G401 (cell line): ENCODE measurements around the gene GRID2. TPM values are rescaled to one million over a fixed set of nuclear protein-coding genes. Genes with fewer than 3 reads are reported as not detected.
A peak's percentile ranks its signal among the peaks of the same experiment; 100 is the strongest.

Source experiments
- DNase-seq: peaks from one replicate; pipeline ENCODE4 v3.0.0-alpha.2; 2015; ENCODE audit warnings: low spot score
- in situ Hi-C: cut with HindIII; loops from 2 replicates; pipeline ENCODE4 v1.10.0; 2016; ENCODE audit warnings: low sequenced_read_pairs, mixed read lengths
- total RNA-seq: library from RNA; depleted of rRNA; stranded (reverse); fragments of >200 nt; shearing (Covaris generic); gene quantifications from 2 replicates; pipeline ENCODE4 v1.2.3, GENCODE V29; 2014

GRID2 gene
- total RNA-seq, 1 experiment from 2014 or later, result not detected

DNA sequence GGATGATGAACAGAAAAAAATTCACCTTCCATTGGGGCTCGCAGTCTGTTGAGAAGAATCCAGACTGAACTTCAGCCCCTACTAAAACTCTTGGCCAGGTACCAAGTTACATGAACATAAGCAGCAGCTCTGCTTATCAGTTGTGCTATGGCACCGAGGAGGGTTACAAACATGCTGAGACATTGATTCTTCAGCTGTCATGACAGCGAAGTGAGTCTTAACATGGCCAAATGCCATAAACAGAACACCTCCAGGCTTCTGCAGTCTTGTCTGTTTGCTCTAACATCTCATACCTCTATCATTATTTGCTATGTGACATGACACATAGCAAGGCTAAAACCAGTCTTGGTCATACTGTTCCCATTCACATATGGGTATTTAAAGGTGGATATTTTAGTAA lies 521.5 kb downstream of the GRID2 start:
- in situ Hi-C loops, result no loop called here
- DNase-seq, result peak; percentile 59

DNA sequence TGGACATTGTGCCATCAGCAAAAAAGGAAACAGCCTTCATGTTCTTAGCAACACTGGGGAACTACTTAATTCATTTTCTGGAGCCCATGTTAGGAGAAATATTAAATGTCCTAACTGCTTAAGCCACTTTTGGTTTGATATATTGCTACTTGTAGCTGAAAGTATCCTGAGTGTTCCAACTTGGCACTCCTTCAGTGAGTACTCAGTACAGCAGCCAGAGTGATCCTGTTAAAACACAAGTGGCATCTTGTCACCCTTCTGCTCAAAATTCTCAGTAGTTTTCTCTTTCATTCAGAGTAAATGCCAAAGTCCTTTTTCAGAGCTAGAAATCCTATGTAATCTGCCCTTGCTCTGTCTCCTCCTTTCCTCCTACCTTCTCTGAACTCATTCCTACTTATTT lies 522.0 kb downstream of the GRID2 start:
- DNase-seq, result peak; percentile 79
- in situ Hi-C loops, result no loop called here

DNA sequence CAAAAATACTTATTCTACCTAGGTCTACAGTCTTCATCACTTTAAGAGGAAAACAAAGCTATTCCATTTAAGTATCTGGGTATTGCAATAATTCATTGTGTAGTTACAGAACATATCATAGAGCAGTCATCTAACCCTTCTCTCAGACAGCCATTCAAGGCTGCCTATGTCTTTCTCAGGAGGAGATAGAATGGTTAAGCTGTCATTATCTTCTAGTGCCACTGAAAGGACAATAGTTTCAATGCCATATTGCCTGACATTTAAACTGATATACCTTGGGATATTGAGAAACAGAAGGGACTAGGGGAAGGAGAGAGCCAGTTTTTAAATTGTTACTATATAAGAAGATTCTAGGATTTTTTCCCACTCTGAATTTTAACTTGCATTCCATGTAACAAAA lies 527.0 kb downstream of the GRID2 start:
- DNase-seq, result no peak
- in situ Hi-C loops, result no loop called here

DNA sequence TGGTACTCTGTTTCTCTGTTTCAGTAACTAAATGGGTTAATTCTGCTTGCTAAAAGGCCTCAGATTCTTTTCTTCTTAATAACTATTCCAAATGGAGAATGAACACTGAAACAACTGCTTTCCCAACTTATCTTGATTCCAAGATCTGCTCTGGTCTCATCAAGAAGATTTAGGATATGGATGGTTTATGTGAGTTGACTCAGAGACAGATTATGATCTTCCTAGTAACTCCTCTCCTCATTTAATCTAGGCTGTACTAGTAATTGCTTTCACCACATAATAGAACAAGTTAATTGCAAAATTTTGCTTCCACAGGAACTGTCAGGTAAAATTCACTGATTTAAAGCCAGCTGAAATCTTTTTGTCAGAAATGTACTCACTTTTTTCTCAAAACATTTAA lies 537.1 kb downstream of the GRID2 start:
- in situ Hi-C loops, result no loop called here
- DNase-seq, result no peak

DNA sequence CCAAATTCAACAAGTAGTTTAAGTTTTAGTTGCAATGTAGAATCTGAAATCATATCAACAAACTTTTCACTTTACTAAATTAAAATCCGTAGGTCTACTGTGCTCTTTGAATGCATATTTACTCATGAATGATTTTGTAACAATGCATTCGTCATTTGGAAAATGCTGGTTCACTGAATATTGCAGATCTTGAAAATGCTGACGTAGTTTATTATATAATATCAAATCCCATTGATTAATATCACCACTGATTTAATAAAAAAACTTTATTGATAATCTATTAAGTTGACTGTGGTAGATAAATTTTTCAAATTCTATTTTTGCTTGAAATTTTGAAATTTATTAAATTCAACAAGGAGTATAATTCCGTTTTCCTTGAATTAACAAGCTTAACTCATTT lies 540.0 kb downstream of the GRID2 start:
- in situ Hi-C loops, result no loop called here
- DNase-seq, result no peak

DNA sequence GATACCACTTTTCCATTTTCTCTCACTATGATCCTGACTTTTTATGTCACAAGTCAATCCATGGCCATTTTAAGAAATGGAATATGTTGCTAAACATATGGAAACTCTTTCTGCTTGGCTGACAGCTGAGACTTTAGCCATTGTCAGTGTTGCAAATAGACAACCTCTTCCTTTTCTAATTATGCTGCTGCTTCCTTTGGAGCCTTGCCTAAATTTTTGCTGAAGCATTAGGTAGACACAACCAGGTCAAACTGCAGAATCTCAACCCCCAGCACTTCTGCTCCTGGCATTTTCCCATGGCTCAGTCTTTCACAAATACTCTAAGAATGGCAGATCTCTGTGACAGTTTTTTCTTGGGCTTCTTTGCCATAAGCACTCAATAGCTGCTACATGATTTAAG lies 543.3 kb downstream of the GRID2 start:
- DNase-seq, result peak; percentile 93
- in situ Hi-C loops, result no loop called here

DNA sequence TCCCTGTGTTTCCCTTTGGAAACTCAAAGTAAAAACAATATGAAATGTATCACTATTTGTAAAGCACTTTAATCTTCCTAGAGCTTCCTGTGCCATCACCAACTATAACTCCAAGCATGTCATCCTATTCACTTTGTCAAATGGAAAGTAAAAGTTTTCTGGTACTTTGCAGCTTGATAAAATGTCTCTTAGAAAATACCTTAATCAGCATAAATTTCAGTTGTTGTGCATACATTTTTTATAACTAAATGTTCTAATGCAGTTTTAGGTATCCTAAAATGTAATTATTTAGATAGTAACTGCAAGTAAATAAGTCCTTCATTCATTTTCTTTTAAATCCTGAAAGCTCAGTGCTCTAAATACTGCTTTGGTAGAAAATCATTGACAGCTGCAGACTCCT lies 558.7 kb downstream of the GRID2 start:
- in situ Hi-C loops, result no loop called here
- no peak for DNase-seq

DNA sequence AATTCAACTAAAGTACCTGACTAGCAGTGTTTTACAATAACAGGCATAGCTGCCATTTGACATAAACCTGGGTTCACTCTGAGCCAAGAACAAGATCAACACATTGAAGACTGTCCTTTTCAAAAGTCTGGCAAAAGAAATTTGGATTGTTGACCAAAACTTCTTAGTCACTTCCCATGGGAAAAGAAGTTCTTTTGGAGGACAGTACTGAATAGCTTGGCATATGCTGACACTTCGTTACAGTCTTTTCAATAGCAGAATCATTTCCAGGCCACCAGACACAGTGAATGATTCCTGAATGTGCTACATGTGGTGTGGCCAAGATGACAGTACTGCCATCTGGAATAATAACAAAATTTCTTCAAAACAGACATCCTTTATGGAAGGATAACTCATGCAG lies 560.3 kb downstream of the GRID2 start:
- peak; percentile 86 for DNase-seq
- in situ Hi-C loops, result no loop called here

DNA sequence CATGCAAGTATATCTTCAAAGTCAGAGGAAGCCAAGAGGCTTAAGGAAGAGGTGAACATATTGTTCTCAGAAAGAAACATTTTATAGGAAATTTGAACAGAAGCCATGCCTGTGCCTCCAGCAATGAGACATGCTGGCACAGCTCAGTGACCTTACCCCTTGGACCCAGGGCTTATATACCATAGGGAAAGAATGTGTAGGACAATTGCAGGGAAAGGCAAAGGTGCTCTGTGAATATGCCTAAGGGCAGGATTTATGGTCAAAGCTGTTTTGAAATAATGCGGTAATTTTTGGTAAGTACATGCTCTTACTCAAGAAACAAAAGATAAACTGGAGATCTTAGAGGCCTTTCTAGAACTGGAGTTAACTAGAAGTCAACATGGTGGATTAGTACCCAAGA lies 568.8 kb downstream of the GRID2 start:
- in situ Hi-C loops, result no loop called here
- no peak for DNase-seq

DNA sequence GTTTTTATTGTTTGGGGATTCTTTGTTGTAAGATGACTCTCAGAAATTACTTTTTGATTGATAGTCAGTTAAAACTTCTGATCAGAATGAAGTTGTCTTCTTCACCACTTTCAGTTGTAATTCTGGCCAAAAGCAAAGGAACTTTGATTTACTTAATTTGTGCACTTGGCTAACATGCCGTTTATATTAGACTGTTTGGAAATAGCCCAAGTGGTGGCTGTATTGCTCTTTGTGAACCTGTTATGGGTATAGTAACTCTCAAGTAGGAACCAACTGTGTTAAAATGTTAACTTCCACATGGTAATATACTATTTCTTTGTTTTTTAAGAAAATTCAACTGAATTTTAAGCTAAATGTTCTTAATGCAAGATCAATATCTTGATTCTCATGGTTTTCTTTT lies 581.9 kb downstream of the GRID2 start:
- in situ Hi-C loops, result no loop called here
- no peak for DNase-seq

DNA sequence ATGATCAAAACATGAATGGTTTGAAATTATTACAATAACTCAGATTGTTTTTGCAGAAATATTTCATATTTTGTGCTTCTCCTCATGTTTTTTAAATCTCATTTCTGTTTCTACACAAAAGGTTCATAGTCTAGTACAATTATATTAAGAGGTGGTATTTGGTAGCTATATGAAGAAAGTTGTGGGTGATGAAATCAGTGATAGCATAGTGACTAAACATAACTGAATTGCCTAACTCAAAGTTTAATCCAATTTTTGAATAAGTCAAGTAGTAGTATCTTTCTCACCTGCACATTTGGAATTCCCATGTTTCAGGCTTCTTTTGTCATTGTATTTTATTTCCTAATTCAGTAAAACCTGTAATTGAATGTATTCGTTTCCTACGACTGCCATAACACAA lies 648.7 kb downstream of the GRID2 start:
- in situ Hi-C loops, result no loop called here
- no peak for DNase-seq

DNA sequence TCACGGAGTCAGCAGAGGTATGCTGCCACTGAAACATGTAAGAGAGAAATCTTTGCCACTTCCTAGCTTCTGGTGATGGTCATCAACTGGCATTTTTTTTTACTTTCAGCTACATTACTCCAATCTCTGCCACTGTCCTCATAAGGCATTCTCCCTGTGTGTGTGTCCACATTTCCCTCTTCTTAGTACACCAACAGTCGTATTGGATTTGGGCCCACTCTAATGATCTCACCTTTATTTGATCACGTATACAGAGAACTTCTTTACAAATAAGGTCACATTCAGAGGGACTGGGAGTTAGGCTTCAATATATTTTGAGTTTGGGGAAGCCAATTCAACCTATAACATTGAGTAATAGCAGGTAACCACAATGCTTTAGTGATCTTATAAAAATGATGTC lies 649.1 kb downstream of the GRID2 start:
- in situ Hi-C loops, result no loop called here
- no peak for DNase-seq

DNA sequence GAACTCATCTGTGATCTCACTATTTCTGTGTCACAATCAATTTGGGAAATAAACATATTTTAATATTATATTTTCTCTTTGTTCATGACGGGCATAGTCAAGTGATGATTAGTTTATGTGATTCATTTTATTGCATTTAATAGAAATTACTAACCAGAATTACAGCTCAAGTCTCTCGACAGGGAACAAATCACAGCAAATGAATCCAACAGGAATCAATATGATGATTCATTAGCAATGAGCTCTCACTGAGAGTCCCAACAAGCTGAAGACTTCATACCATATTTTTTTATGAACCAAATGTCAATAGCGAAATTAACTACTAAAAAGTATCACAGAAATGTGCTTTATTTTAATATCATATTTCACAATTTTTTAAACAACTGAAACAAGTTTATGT lies 649.7 kb downstream of the GRID2 start:
- DNase-seq, result no peak
- in situ Hi-C loops, result no loop called here

DNA sequence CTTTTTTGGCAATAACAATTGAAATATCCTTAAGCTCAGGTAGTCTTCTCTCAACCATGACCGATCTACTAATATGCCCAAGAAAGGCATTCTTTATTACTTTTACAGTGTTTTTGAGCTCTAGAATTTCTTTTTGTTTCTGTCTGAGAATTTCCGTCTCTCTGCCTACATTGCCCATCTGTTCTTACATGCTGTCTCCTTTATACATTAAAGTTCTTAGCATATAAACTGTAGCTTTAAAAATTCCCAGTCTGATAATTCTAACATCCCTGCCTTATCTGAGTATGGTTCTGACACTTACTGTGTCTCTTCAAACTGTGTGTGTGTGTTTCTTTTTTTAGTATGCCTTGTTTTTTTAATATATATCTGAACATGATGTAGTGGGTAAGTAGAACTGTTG lies 658.1 kb downstream of the GRID2 start:
- in situ Hi-C loops, result no loop called here
- no peak for DNase-seq

DNA sequence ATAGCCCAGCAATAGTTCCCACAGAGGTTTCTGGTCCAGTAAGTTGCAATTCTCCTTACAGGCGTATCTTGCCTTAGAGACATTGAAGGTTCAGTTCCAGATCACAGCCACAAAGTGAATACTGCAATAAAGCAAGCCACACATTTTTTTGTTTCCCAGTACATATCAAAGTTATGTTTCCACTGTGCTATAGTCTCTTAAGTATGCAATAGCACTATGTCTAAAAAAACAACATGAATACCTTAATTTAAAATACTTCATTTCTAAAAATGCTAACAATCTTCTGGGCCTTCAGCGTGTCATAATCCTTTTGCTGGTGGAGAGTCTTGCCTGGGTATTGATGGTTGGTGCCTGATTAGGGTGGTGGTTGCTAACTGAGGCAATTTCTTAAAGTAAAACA lies 659.1 kb downstream of the GRID2 start:
- DNase-seq, result no peak

DNA sequence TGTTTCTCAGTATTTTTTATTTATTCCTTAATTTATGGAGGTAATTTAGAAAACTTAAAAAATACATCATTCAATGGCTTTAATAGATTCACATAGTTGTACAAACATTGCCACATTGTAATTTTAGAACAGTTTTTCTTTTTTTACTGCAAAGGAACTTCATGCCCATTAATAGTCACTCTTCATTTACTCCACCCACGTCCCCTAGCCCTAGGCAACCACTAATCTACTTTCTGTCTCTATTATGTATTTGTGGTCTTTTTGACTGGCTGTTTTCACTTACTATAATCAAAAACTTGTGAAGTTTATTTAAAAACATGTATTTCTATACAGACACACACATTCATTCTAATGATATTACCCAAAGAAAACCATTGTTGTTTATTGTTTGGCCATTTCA lies 664.8 kb downstream of the GRID2 start:
- in situ Hi-C loops, result no loop called here
- no peak for DNase-seq

More for the DNA sequence above, 659.1 kb downstream of the GRID2 start:
- in situ Hi-C loops, result no loop called here

DNA sequence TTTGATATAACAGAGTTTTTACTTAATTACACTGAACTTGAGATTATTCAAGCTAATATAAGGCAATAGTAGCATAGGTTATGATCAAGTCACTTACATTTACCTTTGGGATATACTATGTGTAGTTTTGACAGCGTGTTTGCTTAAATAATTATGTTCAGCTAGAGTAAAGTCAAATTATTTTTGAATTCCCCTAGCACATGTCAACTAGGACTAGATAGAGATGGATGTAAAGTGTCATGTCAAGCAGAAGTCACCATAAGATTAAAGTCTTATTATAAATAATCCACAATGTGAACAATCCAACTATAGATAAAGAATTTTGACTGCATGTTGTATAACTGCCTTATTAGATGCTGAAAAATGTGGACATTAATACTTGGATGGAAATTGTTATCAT lies 665.2 kb downstream of the GRID2 start:
- no peak for DNase-seq
- in situ Hi-C loops, result no loop called here

DNA sequence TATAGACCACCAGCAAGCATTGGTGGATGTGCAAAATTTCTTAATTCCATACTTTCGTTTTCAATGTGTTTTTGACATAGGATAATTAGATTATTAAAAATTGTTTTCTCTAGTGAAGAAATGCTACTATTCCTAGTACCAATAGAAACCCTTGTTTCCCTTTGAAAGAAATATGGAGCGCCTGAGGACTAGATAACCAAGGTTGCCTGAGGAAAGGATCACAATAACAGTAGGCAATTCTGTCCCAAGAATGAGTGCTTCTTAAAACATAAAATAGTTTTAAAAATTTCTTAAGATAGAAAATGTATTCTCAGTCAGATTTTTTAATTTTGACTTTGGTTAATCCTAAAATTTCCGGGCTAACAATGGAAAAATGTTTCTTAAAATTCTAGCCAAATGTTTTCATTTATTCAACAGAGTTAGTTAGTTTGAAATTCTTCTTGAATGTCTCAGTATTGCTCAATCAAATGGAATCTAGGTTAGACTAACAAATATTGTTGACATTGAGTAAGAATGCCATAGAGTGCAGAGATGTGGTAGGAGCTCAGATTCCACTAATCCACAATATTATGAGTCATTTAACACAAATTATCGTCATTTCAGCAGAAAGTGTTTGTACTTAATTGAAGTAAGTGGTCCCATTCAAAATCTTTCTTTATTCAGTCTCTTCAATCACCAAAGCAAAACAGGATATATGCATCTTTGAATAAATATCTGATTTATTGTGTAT lies 666.0 kb downstream of the GRID2 start:
- no peak for DNase-seq
- in situ Hi-C loops, result no loop called here

DNA sequence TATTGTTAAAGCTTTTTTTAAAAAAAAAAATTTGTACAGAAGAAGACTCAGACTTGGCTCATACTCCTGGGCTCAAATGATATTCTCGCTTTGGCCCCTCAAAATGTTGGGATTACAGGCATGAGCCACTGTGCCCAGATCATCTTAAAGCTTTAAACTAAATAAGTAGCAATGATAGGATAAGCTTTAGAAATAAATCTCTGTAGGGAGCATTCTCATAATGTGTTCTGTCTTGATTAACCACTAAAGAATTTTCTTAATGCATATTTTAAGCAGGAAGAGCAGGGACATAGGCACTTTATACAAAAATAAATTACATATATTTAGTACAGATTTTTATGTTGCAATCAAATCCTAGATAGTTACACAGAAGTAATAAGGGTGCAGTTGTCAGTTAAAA lies 667.2 kb downstream of the GRID2 start:
- in situ Hi-C loops, result no loop called here
- DNase-seq, result no peak

DNA sequence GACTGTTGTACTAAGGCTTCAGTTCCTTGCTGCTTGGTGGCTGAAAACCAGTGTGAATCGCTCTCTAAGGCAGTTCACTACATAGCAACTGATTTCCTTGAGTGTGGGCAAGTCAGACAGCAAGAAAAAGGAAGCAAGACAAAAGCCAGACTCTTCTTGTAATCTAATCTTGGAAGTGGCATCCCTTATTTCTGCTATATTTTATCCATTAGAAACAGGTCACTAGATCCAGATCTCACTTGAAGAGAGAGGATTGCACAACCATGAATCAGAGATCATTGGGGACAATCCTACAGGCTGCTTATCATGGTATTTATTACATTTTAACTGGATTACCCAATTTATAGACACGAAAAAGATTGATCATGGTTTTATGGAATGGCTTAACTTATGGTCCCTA lies 684.5 kb downstream of the GRID2 start:
- DNase-seq, result no peak
- in situ Hi-C loops, result no loop called here

DNA sequence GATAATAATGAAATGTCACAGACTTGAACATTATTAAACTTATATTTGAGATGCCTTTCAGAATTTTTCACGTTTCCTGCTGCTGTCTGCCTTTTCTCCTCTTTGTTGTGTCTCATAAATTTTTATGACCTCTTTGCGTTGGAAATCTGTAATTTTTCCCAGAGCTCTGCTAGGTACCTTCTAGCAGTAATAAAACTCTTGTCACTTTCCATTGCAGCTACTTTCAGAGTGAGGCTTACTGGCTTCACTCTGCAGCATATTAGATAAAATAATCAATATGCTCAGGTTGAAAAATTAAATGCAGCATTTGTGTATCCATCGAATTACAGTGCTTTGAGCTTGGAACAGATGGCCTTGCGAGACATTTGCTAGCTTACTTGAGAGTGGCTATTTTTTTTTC lies 689.0 kb downstream of the GRID2 start:
- DNase-seq, result peak; percentile 12
- in situ Hi-C loops, result no loop called here

DNA sequence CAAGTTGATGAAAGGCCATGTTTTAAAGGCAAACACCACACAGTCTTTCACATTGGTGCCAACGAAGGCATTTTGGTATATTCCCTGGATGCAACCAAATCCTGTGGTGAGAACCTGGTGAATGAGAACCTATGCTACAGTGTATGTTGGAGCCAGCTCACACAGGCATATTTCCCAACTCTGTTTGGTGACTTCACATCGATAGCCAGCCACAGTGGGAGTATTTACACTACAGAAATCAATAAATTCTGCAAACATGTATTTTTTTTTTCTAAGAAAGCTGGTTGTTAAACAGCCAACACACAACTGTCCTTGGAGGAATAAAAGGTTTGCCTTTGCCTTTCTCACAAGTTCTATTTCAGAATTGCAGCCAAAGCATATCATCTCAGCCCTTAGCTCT lies 691.0 kb downstream of the GRID2 start:
- DNase-seq, result no peak
- in situ Hi-C loops, result no loop called here
